Kidney epithelial cell (primary cell): ENCODE measurements around the gene UBLCP1. TPM values are rescaled to one million over a fixed set of nuclear protein-coding genes. Genes with fewer than 3 reads are reported as not detected.

Experiments
- DNase-seq: peaks from one replicate; pipeline ENCODE4 v3.0.0-alpha.2; 2010; ENCODE audit warnings: low read depth
- H3K27me3 ChIP-seq: 2 replicates; pipeline ENCODE4 v1.6.0; 2011; ENCODE audit warnings: low read length; ENCODE audit not compliant: control insufficient read depth, insufficient read depth
- H3K36me3 ChIP-seq: 2 replicates; pipeline ENCODE4 v1.5.1; 2011; ENCODE audit warnings: low read length; ENCODE audit not compliant: control insufficient read depth, insufficient read depth
- H3K4me3 ChIP-seq: 2 replicates; pipeline ENCODE4 v1.5.1; 2011; ENCODE audit warnings: low read depth, mild to moderate bottlenecking, control low read depth, low read length
- total RNA-seq: library from RNA; depleted of rRNA; stranded (reverse); fragments of >200 nt; gene quantifications from 2 replicates; pipeline ENCODE4 v1.2.3, GENCODE V29; 2015
- TF ChIP-seq, protein P1 (sequence below): IDR thresholded peaks from 2 replicates; pipeline ENCODE4 v1.5.1; 2011; ENCODE audit warnings: mild to moderate bottlenecking, moderate library complexity, low read length, control low read depth, inconsistent platforms; ENCODE audit not compliant: insufficient read depth, poor library complexity, severe bottlenecking

The UBLCP1 gene
- total RNA-seq, 1 donor from 2014 or later: 46.0 TPM

DNA sequence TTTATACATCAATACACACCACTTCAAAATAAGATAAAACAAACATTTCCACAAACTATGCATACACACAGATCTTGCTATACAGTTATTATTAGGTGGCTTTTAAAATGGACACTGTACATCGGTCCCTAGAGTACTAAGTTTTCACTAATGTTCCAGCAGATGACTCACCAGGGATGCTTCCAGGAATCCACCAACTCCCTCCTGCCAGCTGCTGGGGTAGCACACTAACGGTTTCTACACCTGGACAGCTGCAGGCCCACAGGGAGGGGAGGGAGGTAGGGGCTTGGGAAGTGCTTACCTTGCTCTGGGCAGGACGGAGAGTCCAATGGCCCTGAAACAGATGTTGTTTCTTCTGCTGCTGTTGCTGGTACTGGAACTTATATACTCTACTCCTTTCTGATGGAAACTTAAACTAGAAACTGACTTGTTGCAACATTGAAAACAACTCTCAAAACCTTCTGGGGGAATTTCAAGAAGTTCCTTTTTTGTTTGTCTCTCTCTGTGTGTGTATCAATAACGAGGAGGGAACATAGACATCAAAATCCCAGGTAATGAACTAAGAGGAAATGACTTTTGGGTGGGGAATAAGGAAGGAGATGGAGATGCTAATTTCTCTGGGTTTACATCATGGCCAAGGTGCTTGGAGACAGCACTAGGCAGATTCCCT, 67.2 kb downstream of the UBLCP1 start, which contains the start of gene IL12B:
Gene IL12B (minus strand): TSS at position 357 of the 670 bp plus-strand sequence. CDS start 3,705 bp downstream, outside the sequence.
- no peaks in the 10 kb centered on the region for H3K27me3 ChIP-seq
- peak within 1 kb of the TSS; percentile 42 for H3K4me3 ChIP-seq
- H3K36me3 ChIP-seq: no peaks in the 10 kb centered on the region
- no peak for DNase-seq
- TF ChIP-seq, protein P1, sequence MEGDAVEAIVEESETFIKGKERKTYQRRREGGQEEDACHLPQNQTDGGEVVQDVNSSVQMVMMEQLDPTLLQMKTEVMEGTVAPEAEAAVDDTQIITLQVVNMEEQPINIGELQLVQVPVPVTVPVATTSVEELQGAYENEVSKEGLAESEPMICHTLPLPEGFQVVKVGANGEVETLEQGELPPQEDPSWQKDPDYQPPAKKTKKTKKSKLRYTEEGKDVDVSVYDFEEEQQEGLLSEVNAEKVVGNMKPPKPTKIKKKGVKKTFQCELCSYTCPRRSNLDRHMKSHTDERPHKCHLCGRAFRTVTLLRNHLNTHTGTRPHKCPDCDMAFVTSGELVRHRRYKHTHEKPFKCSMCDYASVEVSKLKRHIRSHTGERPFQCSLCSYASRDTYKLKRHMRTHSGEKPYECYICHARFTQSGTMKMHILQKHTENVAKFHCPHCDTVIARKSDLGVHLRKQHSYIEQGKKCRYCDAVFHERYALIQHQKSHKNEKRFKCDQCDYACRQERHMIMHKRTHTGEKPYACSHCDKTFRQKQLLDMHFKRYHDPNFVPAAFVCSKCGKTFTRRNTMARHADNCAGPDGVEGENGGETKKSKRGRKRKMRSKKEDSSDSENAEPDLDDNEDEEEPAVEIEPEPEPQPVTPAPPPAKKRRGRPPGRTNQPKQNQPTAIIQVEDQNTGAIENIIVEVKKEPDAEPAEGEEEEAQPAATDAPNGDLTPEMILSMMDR: no peak

DNA sequence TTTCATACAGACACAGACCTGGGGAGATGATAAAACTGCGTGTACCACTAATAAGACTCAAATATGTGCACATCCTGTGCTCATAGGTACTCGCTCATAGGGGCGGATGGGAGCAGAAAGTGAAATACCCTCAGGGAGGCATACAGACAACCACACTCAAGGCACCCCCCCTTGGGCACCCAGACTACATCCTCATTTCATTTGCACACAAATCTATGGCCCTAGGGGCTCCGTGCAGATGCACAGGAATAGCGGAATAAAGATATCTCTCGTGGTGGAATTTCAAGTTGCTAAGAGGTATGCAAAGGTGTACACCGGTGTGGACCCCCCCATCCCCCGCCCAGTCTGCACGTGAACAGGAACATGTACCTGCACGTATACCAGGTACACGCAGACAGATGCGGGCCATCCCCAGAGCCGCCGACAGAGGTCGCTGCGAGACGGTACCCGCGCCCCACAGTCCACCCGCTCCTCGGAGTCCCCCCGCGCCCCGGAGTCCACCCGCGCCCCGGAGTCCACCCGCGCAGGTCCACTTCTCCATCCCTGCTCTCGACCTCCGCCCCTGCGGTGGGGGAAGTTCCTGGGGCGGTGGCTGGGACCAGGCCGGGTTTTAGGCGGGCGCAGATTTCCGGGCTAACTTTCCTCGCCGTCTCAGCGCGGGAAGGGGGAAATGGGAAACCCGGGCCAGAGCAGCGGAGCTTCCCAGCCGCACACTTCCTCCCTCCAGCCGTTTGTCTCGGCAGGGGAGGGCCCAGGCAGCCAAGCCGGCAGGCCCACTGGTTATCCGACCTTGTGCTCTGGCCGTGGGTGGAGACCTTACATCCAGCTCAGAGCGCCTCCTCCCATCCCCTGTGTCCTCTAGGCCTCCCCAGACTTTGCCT, 68.2 kb downstream of the UBLCP1 start:
- H3K27me3 ChIP-seq: no peaks in the 10 kb centered on the region
- peak overlapping the region; percentile 42 for H3K4me3 ChIP-seq
- TF ChIP-seq, protein P1: peak; percentile 92
- no peaks in the 10 kb centered on the region for H3K36me3 ChIP-seq
- DNase-seq: no peak

DNA sequence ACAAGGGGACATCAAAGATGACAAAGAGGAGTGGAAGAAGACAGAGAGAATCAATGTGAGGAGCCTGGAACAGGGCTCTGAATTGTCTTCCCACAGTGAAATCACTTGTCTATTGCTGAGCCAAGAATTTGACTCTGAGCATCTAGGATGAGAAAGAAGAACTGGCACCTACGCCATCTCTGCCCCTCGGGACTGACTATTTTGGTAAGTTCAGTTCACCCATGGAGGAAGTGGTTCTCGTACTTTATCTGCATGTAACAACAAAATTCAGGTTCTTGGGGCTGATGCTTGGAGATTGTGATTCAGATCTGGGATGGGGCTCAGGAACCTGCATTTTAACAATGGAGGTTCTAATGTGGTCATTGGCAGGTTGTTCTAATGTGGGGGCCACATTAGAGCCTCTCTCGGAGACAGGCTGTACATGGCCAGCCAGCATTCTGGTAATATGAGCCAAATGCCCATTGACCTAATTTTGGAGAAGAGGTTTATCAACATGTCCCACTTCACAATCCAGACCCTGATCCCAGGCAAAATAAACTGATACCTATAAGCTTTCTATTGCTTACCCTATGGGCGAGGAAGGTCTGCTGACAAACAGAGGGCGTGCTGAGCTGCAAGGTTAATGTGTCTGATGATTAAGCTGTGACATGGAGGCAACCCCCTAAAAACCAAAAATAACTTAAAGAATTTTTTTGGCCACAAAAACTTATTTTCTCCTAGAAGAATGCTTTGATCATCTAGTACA, 69.9 kb downstream of the UBLCP1 start:
- Histone ChIP-seq H3K27me3 (no peaks in the 10 kb centered on the region), H3K36me3 (no peaks in the 10 kb centered on the region), H3K4me3 (no peak overlapping the region)
- TF ChIP-seq, protein P1: no peak
- DNase-seq: no peak

DNA sequence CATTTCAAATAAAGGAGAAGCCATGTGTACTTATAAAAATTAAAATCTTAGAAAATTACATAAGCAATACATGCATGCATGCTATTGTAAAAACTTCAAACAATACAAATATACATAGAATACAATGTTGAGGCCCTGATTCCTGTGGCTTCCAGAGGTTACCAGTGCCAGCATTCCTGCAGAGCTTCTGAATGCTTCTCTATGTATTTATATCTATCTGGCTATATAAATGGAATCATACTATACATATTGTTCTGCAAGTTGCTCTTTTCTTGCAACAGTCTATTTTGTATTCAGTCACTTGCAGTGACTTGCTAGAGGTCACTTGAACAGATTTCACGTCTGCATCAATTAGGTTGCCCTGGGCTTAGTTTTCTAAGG, 70.4 kb downstream of the UBLCP1 start:
- no peak for DNase-seq
- Histone ChIP-seq H3K4me3 (no peak overlapping the region), H3K36me3 (no peaks in the 10 kb centered on the region), H3K27me3 (no peaks in the 10 kb centered on the region)
- TF ChIP-seq, protein P1: no peak

Other genes starting within 250 kb of the UBLCP1 start
- 0.38 and 0.62 TPM in 2 replicates for gene EBF1, start 163.4 kb upstream of the UBLCP1 start, total RNA-seq
- 46.7 and 52.9 TPM in 2 replicates for gene RNF145, start 53.7 kb upstream of the UBLCP1 start, total RNA-seq
- not detected in 2 replicates for gene IL12B, start 67.2 kb downstream of the UBLCP1 start, total RNA-seq